ENCODE data around the gene CCL17.
A peak's percentile ranks its signal among the peaks of the same experiment; 100 is the strongest.

Gene CCL17

GRCh38 chr16:57407521-57408353, 3.2 kb downstream of the CCL17 start:
- H3K9me3 ChIP-seq: no peaks in the 10 kb centered on the region
- H3K27me3 ChIP-seq: no peaks in the 10 kb centered on the region
- H3K27ac ChIP-seq: no peak overlapping the region
- peaks cover 0 to 13% (median 4%) of the 10 kb centered on the region in 4 donors for H3K4me1 ChIP-seq
- no peak for TF ChIP-seq CTCF (IDR thresholded peaks at IDR 0.05)
- H3K4me3 ChIP-seq: no peak overlapping the region
- intact Hi-C loops (cut with DNase I; ENCODE audit: low total_unique reads): no loop called here
- DNase-seq: no peak
- no peaks in the 10 kb centered on the region for H3K36me3 ChIP-seq

GRCh38 chr16:57409065-57409464, 4.5 kb downstream of the CCL17 start:
- Histone ChIP-seq H3K9me3 (no peaks in the 10 kb centered on the region), H3K36me3 (no peaks in the 10 kb centered on the region), H3K27me3 (no peaks in the 10 kb centered on the region), H3K4me1 (peaks cover 0 to 13% (median 4%) of the 10 kb centered on the region in 4 donors), H3K4me3 (no peak overlapping the region), H3K27ac (no peak overlapping the region)
- TF ChIP-seq CTCF (IDR thresholded peaks at IDR 0.05): no peak
- DNase-seq: no peak
- intact Hi-C loops (cut with DNase I; ENCODE audit: low total_unique reads): no loop called here

GRCh38 chr16:57409870-57410587, 5.5 kb downstream of the CCL17 start:
- intact Hi-C loops (cut with DNase I; ENCODE audit: low total_unique reads): no loop called here
- peak in 1 of 2 donors; percentile 61 for DNase-seq

GRCh38 chr16:57411362-57411976, 6.9 kb downstream of the CCL17 start:
- Histone ChIP-seq H3K27me3 (no peaks in the 10 kb centered on the region), H3K27ac (no peak overlapping the region), H3K4me1 (peaks cover 0 to 10% (median 3%) of the 10 kb centered on the region in 4 donors), H3K36me3 (no peaks in the 10 kb centered on the region), H3K9me3 (no peaks in the 10 kb centered on the region), H3K4me3 (no peak overlapping the region)
- TF ChIP-seq CTCF (IDR thresholded peaks at IDR 0.05): no peak
- DNase-seq: no peak
- intact Hi-C loops (cut with DNase I; ENCODE audit: low total_unique reads): no loop called here

More at GRCh38 chr16:57409870-57410587, 5.5 kb downstream of the CCL17 start:
- H3K9me3 ChIP-seq: no peaks in the 10 kb centered on the region
- H3K4me3 ChIP-seq: no peak overlapping the region
- no peak for TF ChIP-seq CTCF (IDR thresholded peaks at IDR 0.05)
- no peaks in the 10 kb centered on the region for H3K27me3 ChIP-seq
- H3K4me1 ChIP-seq: peaks cover 0 to 13% (median 4%) of the 10 kb centered on the region in 4 donors
- H3K36me3 ChIP-seq: no peaks in the 10 kb centered on the region
- no peak overlapping the region for H3K27ac ChIP-seq

- Histone ChIP-seq H3K4me1 (peaks cover 0 to 21% (median 12%) of the 10 kb centered on the region in 4 donors), H3K4me3 (no peak overlapping the region), H3K27me3 (no peaks in the 10 kb centered on the region), H3K9me3 (no peaks in the 10 kb centered on the region), H3K36me3 (no peaks in the 10 kb centered on the region), H3K27ac (no peak overlapping the region)
- intact Hi-C loops (cut with DNase I; ENCODE audit: low total_unique reads): no loop called here
- TF ChIP-seq CTCF (IDR thresholded peaks at IDR 0.05): no peak
- DNase-seq: no peak
These were observed 8.0 kb downstream of the CCL17 start for GRCh38 chr16:57412584-57412983.
